Type B pancreatic cell (in vitro differentiated cells): ENCODE data around the gene PRKD1. TPM values are rescaled to one million over a fixed set of nuclear protein-coding genes. Genes with fewer than 3 reads are reported as not detected.

Experiments used
- DNase-seq: peaks from one replicate; pipeline ENCODE4 v3.0.0; 2021; ENCODE audit warnings: mixed read lengths; ENCODE audit not compliant: unreplicated experiment; ENCODE audit errors: extremely low spot score
- H3K27ac Mint-ChIP-seq: 2 replicates; pipeline ENCODE4 v1.8.0; 2021; ENCODE audit warnings: mild to moderate bottlenecking, mixed read lengths
- H3K27me3 Mint-ChIP-seq: 2 replicates; pipeline ENCODE4 v1.8.0; 2021; ENCODE audit warnings: mixed read lengths
- H3K36me3 Mint-ChIP-seq: 2 replicates; pipeline ENCODE4 v1.8.0; 2021; ENCODE audit warnings: mixed read lengths
- H3K4me1 Mint-ChIP-seq: one replicate; pipeline ENCODE4 v1.8.0; 2021; ENCODE audit warnings: mixed read lengths; ENCODE audit not compliant: unreplicated experiment
- H3K4me3 Mint-ChIP-seq: 2 replicates; pipeline ENCODE4 v1.8.0; 2021; ENCODE audit warnings: mild to moderate bottlenecking, mixed read lengths
- H3K9me3 Mint-ChIP-seq: 2 replicates; pipeline ENCODE4 v1.8.0; 2021; ENCODE audit warnings: mixed read lengths
- CTCF ChIP-seq: fragments of 200-600 bp; sonication (generic); conservative IDR thresholded peaks from 2 replicates; pipeline ENCODE4 v1.5.0; 2021; ENCODE audit warnings: antibody characterized with exemption, mild to moderate bottlenecking
- total RNA-seq: library from RNA; stranded (reverse); gene quantifications from 2 replicates; pipeline ENCODE4 v1.2.1, GENCODE V29; 2021; ENCODE audit warnings: low replicate concordance

Gene PRKD1
- total RNA-seq, 1 donor from 2014 or later, result 16.3 TPM

GRCh38 chr14:29636870-29637269 lies 290.8 kb downstream of the PRKD1 start:
- H3K27ac Mint-ChIP-seq, result no peak overlapping the region
- DNase-seq, result no peak
- H3K36me3 Mint-ChIP-seq, result no peaks in the 10 kb centered on the region
- peaks cover 5% of the 10 kb centered on the region for H3K9me3 Mint-ChIP-seq
- no peaks in the 10 kb centered on the region for H3K27me3 Mint-ChIP-seq
- no peak overlapping the region for H3K4me3 Mint-ChIP-seq
- H3K4me1 Mint-ChIP-seq, result peaks cover 5% of the 10 kb centered on the region
- TF ChIP-seq CTCF, result no peak

GRCh38 chr14:29630566-29631160 lies 297.0 kb downstream of the PRKD1 start:
- Mint-ChIP-seq H3K4me1 (peaks cover 5% of the 10 kb centered on the region), H3K27ac (no peak overlapping the region), H3K9me3 (peaks cover 5% of the 10 kb centered on the region), H3K36me3 (no peaks in the 10 kb centered on the region), H3K4me3 (no peak overlapping the region), H3K27me3 (no peaks in the 10 kb centered on the region)
- no peak for DNase-seq
- TF ChIP-seq CTCF, result no peak

- H3K27me3 Mint-ChIP-seq, result no peaks in the 10 kb centered on the region
- peaks cover 5% of the 10 kb centered on the region for H3K9me3 Mint-ChIP-seq
- TF ChIP-seq CTCF, result no peak
- H3K4me3 Mint-ChIP-seq, result no peak overlapping the region
- peaks cover 5% of the 10 kb centered on the region for H3K4me1 Mint-ChIP-seq
- H3K36me3 Mint-ChIP-seq, result no peaks in the 10 kb centered on the region
- DNase-seq, result no peak
- no peak overlapping the region for H3K27ac Mint-ChIP-seq
Measured at GRCh38 chr14:29629839-29630238, 297.8 kb downstream of the PRKD1 start.

GRCh38 chr14:29627137-29627536 lies 300.5 kb downstream of the PRKD1 start:
- no peak for TF ChIP-seq CTCF
- H3K4me3 Mint-ChIP-seq, result no peak overlapping the region
- H3K4me1 Mint-ChIP-seq, result peaks cover 5% of the 10 kb centered on the region
- H3K27me3 Mint-ChIP-seq, result no peaks in the 10 kb centered on the region
- no peak overlapping the region for H3K27ac Mint-ChIP-seq
- no peaks in the 10 kb centered on the region for H3K36me3 Mint-ChIP-seq
- H3K9me3 Mint-ChIP-seq, result no peaks in the 10 kb centered on the region
- DNase-seq, result no peak

- no peaks in the 10 kb centered on the region for H3K4me1 Mint-ChIP-seq
- peaks cover 8% of the 10 kb centered on the region for H3K36me3 Mint-ChIP-seq
- no peaks in the 10 kb centered on the region for H3K9me3 Mint-ChIP-seq
- no peak overlapping the region for H3K4me3 Mint-ChIP-seq
- no peak for TF ChIP-seq CTCF
- no peak overlapping the region for H3K27ac Mint-ChIP-seq
- H3K27me3 Mint-ChIP-seq, result no peaks in the 10 kb centered on the region
- no peak for DNase-seq
Measured at GRCh38 chr14:29618323-29619067, 309.2 kb downstream of the PRKD1 start.
